GM19463 (cell line): ENCODE results near the gene NKTR.
"Not testable (repeated sequence)": the region's sequence is repeated elsewhere in the genome, so short reads cannot be mapped to it uniquely, and the experiment has no call there.

Experiments
- ATAC-seq: cut with Tn5 transposase; IDR thresholded peaks from one replicate; pipeline ENCODE4 v1.9.1; 2021; ENCODE audit warnings: mild to moderate bottlenecking, moderate library complexity; ENCODE audit not compliant: unreplicated experiment

Gene NKTR

GRCh38 chr3:42600111-42600957 is at the start of gene NKTR:
NKTR (plus strand) TSS chr3:42600686; CDS start chr3:42601007, 321 bp downstream.
- ATAC-seq, result peak; percentile 82

GRCh38 chr3:42552830-42553229 is 47.7 kb upstream of the NKTR start:
- no peak for ATAC-seq

- ATAC-seq, result no peak
Observed at GRCh38 chr3:42556089-42556632, 44.3 kb upstream of the NKTR start.

GRCh38 chr3:42556817-42557216 is 43.7 kb upstream of the NKTR start:
- ATAC-seq, result not testable (repeated sequence)

GRCh38 chr3:42557854-42558253 is 42.6 kb upstream of the NKTR start:
- no peak for ATAC-seq

- ATAC-seq, result no peak
Observed at GRCh38 chr3:42562047-42562907, 38.2 kb upstream of the NKTR start.

GRCh38 chr3:42569593-42570142 is 30.8 kb upstream of the NKTR start:
- no peak for ATAC-seq

GRCh38 chr3:42572278-42572677 is 28.2 kb upstream of the NKTR start:
- peak; percentile 45 for ATAC-seq

- no peak for ATAC-seq
Observed at GRCh38 chr3:42575137-42575741, 25.2 kb upstream of the NKTR start.

- no peak for ATAC-seq
Observed at GRCh38 chr3:42578054-42578453, 22.4 kb upstream of the NKTR start.

GRCh38 chr3:42579346-42579745 is 21.1 kb upstream of the NKTR start:
- ATAC-seq, result not testable (repeated sequence)

GRCh38 chr3:42581400-42581708 is 19.1 kb upstream of the NKTR start:
- ATAC-seq, result no peak

- peak; percentile 90 for ATAC-seq
Observed at GRCh38 chr3:42581709-42582473, 18.6 kb upstream of the NKTR start, which contains the start of gene SEC22C. SEC22C (minus strand) TSS chr3:42581967; CDS start chr3:42569046, 12,921 bp downstream.

GRCh38 chr3:42582474-42583070 is 17.9 kb upstream of the NKTR start:
- ATAC-seq, result no peak

GRCh38 chr3:42588625-42589024 is 11.9 kb upstream of the NKTR start:
- ATAC-seq, result no peak

GRCh38 chr3:42589382-42590109 is 10.9 kb upstream of the NKTR start:
- no peak for ATAC-seq

GRCh38 chr3:42590989-42591756 is 9.3 kb upstream of the NKTR start:
- ATAC-seq, result no peak

GRCh38 chr3:42591811-42592210 is 8.7 kb upstream of the NKTR start:
- ATAC-seq, result no peak
